ENCODE measurements around the gene MAPT. TPM values are rescaled to one million over a fixed set of nuclear protein-coding genes. Genes with fewer than 3 reads are reported as not detected.
"Not testable (repeated sequence)": the region's sequence is repeated elsewhere in the genome, so short reads cannot be mapped to it uniquely, and the experiment has no call there.

The MAPT gene
- total RNA-seq, 1 experiment from 2014 or later: 0.03 TPM

DNA sequence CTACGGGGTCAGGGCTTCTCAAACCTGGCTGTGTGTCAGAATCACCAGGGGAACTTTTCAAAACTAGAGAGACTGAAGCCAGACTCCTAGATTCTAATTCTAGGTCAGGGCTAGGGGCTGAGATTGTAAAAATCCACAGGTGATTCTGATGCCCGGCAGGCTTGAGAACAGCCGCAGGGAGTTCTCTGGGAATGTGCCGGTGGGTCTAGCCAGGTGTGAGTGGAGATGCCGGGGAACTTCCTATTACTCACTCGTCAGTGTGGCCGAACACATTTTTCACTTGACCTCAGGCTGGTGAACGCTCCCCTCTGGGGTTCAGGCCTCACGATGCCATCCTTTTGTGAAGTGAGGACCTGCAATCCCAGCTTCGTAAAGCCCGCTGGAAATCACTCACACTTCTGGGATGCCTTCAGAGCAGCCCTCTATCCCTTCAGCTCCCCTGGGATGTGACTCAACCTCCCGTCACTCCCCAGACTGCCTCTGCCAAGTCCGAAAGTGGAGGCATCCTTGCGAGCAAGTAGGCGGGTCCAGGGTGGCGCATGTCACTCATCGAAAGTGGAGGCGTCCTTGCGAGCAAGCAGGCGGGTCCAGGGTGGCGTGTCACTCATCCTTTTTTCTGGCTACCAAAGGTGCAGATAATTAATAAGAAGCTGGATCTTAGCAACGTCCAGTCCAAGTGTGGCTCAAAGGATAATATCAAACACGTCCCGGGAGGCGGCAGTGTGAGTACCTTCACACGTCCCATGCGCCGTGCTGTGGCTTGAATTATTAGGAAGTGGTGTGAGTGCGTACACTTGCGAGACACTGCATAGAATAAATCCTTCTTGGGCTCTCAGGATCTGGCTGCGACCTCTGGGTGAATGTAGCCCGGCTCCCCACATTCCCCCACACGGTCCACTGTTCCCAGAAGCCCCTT is 115.6 kb downstream of the MAPT start:
- H3K9me3 ChIP-seq (replicated peaks): no peaks in the 10 kb centered on the region
- H3K27ac ChIP-seq: no peak overlapping the region
- DNase-seq (ENCODE audit: low read depth in 1 of 2, low spot score in 2 of 2): no peak
- no peaks in the 10 kb centered on the region; the same call in none of the 2 replicates for H3K27me3 ChIP-seq (replicated peaks)
- no peak overlapping the region for H3K4me3 ChIP-seq
- H3K4me1 ChIP-seq (replicated peaks): no peaks in the 10 kb centered on the region
- H3K36me3 ChIP-seq: no peaks in the 10 kb centered on the region

DNA sequence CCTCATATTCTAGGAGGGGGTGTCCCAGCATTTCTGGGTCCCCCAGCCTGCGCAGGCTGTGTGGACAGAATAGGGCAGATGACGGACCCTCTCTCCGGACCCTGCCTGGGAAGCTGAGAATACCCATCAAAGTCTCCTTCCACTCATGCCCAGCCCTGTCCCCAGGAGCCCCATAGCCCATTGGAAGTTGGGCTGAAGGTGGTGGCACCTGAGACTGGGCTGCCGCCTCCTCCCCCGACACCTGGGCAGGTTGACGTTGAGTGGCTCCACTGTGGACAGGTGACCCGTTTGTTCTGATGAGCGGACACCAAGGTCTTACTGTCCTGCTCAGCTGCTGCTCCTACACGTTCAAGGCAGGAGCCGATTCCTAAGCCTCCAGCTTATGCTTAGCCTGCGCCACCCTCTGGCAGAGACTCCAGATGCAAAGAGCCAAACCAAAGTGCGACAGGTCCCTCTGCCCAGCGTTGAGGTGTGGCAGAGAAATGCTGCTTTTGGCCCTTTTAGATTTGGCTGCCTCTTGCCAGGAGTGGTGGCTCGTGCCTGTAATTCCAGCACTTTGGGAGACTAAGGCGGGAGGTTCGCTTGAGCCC is 116.3 kb downstream of the MAPT start:
- Histone ChIP-seq H3K9me3 (replicated peaks) (no peaks in the 10 kb centered on the region), H3K4me3 (no peak overlapping the region), H3K4me1 (replicated peaks) (no peaks in the 10 kb centered on the region), H3K27ac (no peak overlapping the region), H3K27me3 (replicated peaks) (no peaks in the 10 kb centered on the region; the same call in none of the 2 replicates), H3K36me3 (no peaks in the 10 kb centered on the region)
- no peak for DNase-seq (ENCODE audit: low read depth in 1 of 2, low spot score in 2 of 2)

DNA sequence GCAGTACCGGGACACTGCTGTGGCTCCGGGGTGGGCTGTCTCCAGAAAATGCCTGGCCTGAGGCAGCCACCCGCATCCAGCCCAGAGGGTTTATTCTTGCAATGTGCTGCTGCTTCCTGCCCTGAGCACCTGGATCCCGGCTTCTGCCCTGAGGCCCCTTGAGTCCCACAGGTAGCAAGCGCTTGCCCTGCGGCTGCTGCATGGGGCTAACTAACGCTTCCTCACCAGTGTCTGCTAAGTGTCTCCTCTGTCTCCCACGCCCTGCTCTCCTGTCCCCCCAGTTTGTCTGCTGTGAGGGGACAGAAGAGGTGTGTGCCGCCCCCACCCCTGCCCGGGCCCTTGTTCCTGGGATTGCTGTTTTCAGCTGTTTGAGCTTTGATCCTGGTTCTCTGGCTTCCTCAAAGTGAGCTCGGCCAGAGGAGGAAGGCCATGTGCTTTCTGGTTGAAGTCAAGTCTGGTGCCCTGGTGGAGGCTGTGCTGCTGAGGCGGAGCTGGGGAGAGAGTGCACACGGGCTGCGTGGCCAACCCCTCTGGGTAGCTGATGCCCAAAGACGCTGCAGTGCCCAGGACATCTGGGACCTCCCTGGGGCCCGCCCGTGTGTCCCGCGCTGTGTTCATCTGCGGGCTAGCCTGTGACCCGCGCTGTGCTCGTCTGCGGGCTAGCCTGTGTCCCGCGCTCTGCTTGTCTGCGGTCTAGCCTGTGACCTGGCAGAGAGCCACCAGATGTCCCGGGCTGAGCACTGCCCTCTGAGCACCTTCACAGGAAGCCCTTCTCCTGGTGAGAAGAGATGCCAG is 117.6 kb downstream of the MAPT start:
- Histone ChIP-seq H3K4me1 (replicated peaks) (no peaks in the 10 kb centered on the region), H3K27ac (no peak overlapping the region), H3K36me3 (no peaks in the 10 kb centered on the region), H3K9me3 (replicated peaks) (no peaks in the 10 kb centered on the region), H3K4me3 (no peak overlapping the region), H3K27me3 (replicated peaks) (no peaks in the 10 kb centered on the region; the same call in 1 of the 2 replicates)
- DNase-seq (ENCODE audit: low read depth in 1 of 2, low spot score in 2 of 2): no peak

GRCh38 chr17:46012506-46013079 is 118.2 kb downstream of the MAPT start:
- H3K4me1 ChIP-seq (replicated peaks): no peaks in the 10 kb centered on the region
- H3K27ac ChIP-seq: no peak overlapping the region
- H3K27me3 ChIP-seq (replicated peaks): no peaks in the 10 kb centered on the region; the same call in 1 of the 2 replicates
- H3K9me3 ChIP-seq (replicated peaks): no peaks in the 10 kb centered on the region
- H3K36me3 ChIP-seq: no peaks in the 10 kb centered on the region
- no peak overlapping the region for H3K4me3 ChIP-seq
- no peak for DNase-seq (ENCODE audit: low read depth in 1 of 2, low spot score in 2 of 2)

GRCh38 chr17:46013127-46013501 is 118.8 kb downstream of the MAPT start:
- Histone ChIP-seq H3K36me3 (no peaks in the 10 kb centered on the region), H3K27ac (no peak overlapping the region), H3K4me3 (no peak overlapping the region), H3K9me3 (replicated peaks) (no peaks in the 10 kb centered on the region), H3K27me3 (replicated peaks) (no peaks in the 10 kb centered on the region; the same call in 1 of the 2 replicates), H3K4me1 (replicated peaks) (no peaks in the 10 kb centered on the region)
- DNase-seq (ENCODE audit: low read depth in 1 of 2, low spot score in 2 of 2): no peak

- H3K4me3 ChIP-seq: no peak overlapping the region
- no peaks in the 10 kb centered on the region for H3K9me3 ChIP-seq (replicated peaks)
- H3K27ac ChIP-seq: no peak overlapping the region
- no peaks in the 10 kb centered on the region; the same call in 1 of the 2 replicates for H3K27me3 ChIP-seq (replicated peaks)
- no peaks in the 10 kb centered on the region for H3K36me3 ChIP-seq
- no peak for DNase-seq (ENCODE audit: low read depth in 1 of 2, low spot score in 2 of 2)
- H3K4me1 ChIP-seq (replicated peaks): no peaks in the 10 kb centered on the region
These were observed 119.3 kb downstream of the MAPT start for GRCh38 chr17:46013502-46014165.

- not testable (repeated sequence) for H3K9me3 ChIP-seq (replicated peaks); DNase-seq (ENCODE audit: low read depth in 1 of 2, low spot score in 2 of 2); H3K27me3 ChIP-seq (replicated peaks); H3K36me3 ChIP-seq; H3K27ac ChIP-seq; H3K4me1 ChIP-seq (replicated peaks); H3K4me3 ChIP-seq
These were observed 125.1 kb downstream of the MAPT start for GRCh38 chr17:46019408-46019925.

DNA sequence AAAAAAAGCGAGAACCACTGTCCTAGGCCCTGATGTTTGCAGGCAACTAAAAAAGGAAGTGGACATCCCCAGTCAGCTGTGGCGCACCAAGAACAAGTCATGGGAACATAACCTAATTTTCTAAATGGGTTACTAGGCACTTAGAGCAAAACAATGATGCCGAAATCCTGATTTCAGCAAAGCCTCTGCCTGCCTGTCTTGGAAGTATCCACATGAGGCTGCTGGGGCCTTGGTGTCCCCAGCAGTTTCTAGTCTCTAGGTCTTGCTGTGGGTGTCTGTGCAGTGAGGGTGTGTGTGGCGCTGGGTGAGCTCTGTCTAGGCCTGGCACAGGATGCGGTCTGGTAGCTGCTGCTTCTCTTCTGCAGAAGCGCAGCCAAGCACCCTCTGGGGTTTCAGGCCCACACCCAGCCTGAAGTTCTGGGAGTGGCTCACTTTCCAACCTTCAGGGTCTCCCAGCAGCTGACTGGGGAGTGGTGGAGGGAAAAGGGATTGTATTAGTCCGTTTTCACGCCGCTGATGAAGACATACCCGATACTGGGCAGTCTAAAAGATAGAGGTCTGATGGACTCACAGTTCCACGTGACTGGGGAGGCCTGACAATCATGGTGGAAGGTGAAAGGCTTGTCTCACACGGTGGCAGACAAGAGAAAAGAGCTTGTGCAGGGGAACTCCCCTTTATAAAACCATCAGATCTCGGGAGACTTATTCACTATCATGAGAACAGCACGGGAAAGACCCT is 125.8 kb downstream of the MAPT start:
- no peak overlapping the region for H3K4me3 ChIP-seq
- H3K9me3 ChIP-seq (replicated peaks): no peaks in the 10 kb centered on the region
- peaks cover 6% of the 10 kb centered on the region for H3K36me3 ChIP-seq
- no peak for DNase-seq (ENCODE audit: low read depth in 1 of 2, low spot score in 2 of 2)
- H3K4me1 ChIP-seq (replicated peaks): no peaks in the 10 kb centered on the region
- no peaks in the 10 kb centered on the region for H3K27me3 ChIP-seq (replicated peaks)
- no peak overlapping the region for H3K27ac ChIP-seq

DNA sequence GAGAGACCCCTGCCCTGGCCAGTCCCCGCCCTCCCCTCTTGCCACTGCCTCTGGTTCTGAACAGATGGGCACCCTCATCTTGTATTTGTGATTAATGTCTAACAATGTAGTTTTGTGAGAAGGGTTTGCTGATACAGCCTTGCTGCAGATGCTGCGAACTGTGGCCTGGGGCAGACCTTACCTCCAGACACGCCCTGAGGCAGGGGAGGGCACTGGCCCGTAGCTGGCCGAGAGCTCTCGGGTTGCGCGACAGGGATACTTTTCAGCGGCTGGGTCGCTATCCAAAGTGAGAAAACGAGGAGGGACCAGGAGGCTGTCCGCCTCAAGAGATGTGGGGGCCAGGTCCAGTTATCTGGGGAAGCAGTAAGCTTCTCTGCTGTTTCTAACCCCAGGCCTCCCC is 126.6 kb downstream of the MAPT start:
- no peak for DNase-seq (ENCODE audit: low read depth in 1 of 2, low spot score in 2 of 2)
- Histone ChIP-seq H3K4me1 (replicated peaks) (no peaks in the 10 kb centered on the region), H3K9me3 (replicated peaks) (no peaks in the 10 kb centered on the region), H3K4me3 (no peak overlapping the region), H3K27me3 (replicated peaks) (no peaks in the 10 kb centered on the region), H3K27ac (no peak overlapping the region), H3K36me3 (peaks cover 12% of the 10 kb centered on the region)

GRCh38 chr17:46023366-46023765 is 129.0 kb downstream of the MAPT start:
- H3K36me3 ChIP-seq: peaks cover 35% of the 10 kb centered on the region
- DNase-seq (ENCODE audit: low read depth in 1 of 2, low spot score in 2 of 2); H3K27me3 ChIP-seq (replicated peaks); H3K27ac ChIP-seq; H3K4me3 ChIP-seq; H3K4me1 ChIP-seq (replicated peaks); H3K9me3 ChIP-seq (replicated peaks): not testable (repeated sequence)

DNA sequence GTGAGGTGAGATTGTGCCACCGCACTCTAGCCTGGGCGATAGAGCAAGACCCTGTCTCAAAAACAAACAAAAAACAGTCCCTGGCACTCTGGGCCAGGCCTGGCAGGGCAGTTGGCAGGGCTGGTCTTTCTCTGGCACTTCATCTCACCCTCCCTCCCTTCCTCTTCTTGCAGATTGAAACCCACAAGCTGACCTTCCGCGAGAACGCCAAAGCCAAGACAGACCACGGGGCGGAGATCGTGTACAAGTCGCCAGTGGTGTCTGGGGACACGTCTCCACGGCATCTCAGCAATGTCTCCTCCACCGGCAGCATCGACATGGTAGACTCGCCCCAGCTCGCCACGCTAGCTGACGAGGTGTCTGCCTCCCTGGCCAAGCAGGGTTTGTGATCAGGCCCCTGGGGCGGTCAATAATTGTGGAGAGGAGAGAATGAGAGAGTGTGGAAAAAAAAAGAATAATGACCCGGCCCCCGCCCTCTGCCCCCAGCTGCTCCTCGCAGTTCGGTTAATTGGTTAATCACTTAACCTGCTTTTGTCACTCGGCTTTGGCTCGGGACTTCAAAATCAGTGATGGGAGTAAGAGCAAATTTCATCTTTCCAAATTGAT is 129.5 kb downstream of the MAPT start:
- peaks cover 40% of the 10 kb centered on the region for H3K36me3 ChIP-seq
- H3K27me3 ChIP-seq (replicated peaks): no peaks in the 10 kb centered on the region
- no peak overlapping the region for H3K4me3 ChIP-seq
- DNase-seq (ENCODE audit: low read depth in 1 of 2, low spot score in 2 of 2): no peak
- no peaks in the 10 kb centered on the region for H3K4me1 ChIP-seq (replicated peaks)
- no peaks in the 10 kb centered on the region for H3K9me3 ChIP-seq (replicated peaks)
- no peak overlapping the region for H3K27ac ChIP-seq

DNA sequence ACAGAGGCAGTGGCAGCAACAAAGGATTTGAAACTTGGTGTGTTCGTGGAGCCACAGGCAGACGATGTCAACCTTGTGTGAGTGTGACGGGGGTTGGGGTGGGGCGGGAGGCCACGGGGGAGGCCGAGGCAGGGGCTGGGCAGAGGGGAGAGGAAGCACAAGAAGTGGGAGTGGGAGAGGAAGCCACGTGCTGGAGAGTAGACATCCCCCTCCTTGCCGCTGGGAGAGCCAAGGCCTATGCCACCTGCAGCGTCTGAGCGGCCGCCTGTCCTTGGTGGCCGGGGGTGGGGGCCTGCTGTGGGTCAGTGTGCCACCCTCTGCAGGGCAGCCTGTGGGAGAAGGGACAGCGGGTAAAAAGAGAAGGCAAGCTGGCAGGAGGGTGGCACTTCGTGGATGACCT is 130.2 kb downstream of the MAPT start:
- Histone ChIP-seq H3K4me1 (replicated peaks) (no peaks in the 10 kb centered on the region), H3K27ac (no peak overlapping the region), H3K9me3 (replicated peaks) (no peaks in the 10 kb centered on the region), H3K4me3 (no peak overlapping the region), H3K27me3 (replicated peaks) (no peaks in the 10 kb centered on the region), H3K36me3 (peaks cover 47% of the 10 kb centered on the region)
- no peak for DNase-seq (ENCODE audit: low read depth in 1 of 2, low spot score in 2 of 2)

All from SJSA1 (cell line).